Hippocampal formation (tissue), 2 donors: ENCODE results near the gene EVI5.
"Not testable (repeated sequence)": the region's sequence is repeated elsewhere in the genome, so short reads cannot be mapped to it uniquely, and the experiment has no call there.

Source experiments
- DNase-seq, 2 donors: peaks; one replicate each; lab custom pipeline; 2025; lab: John Stamatoyannopoulos, UW

Gene EVI5

GRCh38 chr1:92572520-92572919 lies 212.4 kb downstream of the EVI5 start:
- DNase-seq, result no peak

GRCh38 chr1:92571578-92571977 lies 213.3 kb downstream of the EVI5 start:
- no peak for DNase-seq

GRCh38 chr1:92567211-92567868 lies 217.6 kb downstream of the EVI5 start:
- no peak for DNase-seq

GRCh38 chr1:92563457-92564216 lies 221.3 kb downstream of the EVI5 start:
- no peak for DNase-seq

DNA sequence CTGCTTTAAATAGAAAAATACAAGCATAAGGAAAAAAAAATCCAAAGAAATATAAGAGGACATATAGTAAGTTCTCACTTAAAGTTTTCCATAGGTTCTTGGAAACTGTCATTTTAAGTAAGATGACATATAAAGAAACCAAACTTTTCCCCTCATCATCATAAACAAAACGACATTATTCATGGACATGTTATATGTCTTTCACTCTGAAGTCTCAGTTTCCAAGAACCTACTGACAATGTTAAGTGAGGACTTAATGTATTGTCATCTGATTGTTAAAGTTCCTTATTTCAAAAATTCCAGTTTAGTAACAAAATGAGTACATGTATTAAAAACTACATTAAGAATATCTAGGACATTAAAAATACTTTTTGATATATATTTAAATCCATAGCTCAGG lies 228.6 kb downstream of the EVI5 start:
- no peak for DNase-seq

DNA sequence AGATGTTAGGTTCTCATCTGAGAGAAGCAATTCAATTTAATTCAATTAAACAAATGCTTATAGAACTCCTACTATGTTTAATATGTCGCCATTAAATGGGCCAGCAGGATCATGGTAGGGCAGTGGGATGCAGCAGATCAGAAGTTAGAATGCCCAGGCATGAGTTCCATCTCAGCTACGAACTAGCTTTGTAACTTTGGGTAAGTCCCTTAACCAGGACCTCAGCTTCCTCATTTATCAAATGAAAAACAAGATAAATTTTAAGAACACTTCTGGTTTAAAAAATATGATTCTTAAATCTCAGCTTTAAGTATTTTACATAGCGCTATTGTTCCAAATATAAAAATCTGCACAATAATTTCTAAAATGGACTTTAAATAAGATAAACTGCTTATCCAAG lies 230.7 kb downstream of the EVI5 start:
- DNase-seq, result no peak

GRCh38 chr1:92551916-92552315 lies 233.0 kb downstream of the EVI5 start:
- no peak for DNase-seq

- DNase-seq, result no peak
Measured at GRCh38 chr1:92544756-92545165, 240.1 kb downstream of the EVI5 start.

DNA sequence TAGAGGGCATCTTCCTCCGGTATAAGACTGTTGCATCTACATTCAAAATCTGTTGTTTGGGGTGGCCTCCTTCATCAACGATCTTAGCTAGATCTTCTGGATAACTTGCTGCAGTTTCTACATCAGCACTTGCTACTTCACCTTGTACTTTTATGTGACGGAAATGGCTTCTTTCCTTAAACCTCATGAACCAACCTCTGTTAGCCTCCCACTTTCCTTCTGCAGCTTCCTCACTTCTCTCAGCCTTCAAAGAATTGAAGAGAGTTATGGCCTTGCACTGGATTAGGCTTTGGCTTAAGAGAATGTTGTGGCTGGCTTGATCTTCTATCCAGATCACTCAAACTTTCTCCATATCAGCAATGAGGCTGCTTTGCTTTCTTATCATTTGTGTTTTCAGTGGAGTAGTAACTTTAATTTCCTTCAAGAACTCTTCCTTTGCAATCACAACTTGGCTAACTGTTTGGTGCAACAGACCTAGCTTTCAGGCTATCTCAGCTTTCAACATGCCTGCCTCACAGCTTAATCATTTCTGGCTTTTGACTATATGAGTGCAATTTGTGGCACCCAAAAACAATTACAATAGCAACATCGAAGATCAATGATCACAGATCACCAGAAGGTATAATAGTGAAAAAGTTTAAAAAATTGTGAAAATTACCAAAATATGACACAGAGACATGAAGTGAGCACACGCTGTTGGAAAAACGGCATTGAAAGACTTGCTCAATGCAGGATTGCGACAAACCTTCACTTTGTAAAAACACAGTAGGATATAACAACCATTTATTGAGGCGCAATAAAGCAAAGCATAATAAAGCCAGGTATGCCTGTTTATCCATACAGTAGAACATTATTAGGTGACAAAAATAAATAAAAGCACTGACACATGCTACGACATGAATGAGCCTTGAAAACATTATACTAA lies 241.5 kb downstream of the EVI5 start:
- DNase-seq, result no peak

DNA sequence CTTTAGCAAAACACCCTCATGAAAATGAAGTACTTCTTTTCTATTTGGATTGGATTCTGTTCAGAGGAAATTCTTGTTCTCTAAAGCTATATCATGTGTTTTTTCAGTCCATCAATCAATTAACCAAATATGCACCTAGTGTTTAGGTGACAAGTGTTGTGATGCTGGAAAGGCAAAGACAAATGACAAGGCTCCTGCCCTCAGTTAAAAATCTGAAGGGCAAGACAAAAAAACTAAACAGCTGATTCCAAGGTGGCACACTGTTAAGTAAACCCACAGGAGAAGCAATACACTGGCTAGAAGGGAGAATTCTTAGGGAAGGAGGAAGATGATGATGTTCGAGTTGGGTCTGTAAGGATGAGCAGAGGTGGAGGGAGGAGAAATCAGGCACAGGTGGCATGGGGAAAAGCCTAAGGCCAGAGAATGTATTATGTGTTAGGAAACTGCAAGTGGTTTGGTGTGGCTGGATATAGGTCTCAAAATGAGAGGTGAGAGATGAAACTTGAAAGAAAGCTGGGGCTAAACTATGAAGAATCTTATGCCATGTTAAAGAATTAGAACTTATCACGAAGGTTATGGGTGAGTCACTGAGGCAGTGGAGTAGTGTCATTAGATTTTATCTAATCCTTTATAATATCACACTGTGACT lies 246.4 kb downstream of the EVI5 start:
- DNase-seq, result no peak

- DNase-seq, result no peak
Measured at GRCh38 chr1:92538048-92538412, 246.9 kb downstream of the EVI5 start.

DNA sequence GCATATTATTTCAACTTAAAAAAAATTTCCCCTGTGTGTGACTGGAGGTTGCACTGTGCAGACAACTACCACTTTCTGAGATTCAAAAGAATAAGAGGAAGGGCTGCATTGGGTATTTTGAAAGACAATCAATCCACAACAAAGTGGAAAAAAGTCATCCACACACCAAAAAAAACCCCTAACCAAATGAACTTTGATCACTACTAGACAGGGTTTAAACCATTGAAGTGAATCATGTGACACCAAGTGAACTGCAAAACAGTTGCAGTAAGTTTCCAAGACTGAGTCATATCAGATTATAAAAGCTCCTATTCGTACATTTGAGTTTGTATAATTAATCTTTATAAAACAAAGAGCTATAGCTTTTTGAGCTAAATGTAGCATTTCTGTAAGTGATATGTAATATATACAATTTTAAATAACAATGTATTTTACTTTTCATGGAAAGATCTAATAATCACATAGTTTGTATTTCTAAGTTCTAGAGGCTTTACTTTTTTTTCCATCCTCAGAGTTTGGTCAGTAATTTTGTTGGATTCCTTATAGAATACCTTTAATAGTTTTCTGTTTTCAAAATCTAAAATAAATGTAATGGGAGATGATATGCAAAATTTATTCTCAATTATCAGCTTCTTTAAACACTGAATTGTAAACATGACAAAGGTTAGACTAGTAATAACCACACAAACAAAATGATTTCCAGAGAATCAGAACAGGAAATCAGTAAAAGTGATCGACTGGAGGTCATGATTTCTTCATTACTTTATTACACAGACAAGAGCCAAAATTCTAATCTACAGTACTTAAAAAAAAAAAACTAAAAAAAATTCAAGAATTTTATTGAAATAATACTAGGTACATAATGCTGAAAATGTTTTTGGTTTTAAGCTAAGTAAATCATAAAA lies 247.7 kb downstream of the EVI5 start:
- DNase-seq, result no peak

DNA sequence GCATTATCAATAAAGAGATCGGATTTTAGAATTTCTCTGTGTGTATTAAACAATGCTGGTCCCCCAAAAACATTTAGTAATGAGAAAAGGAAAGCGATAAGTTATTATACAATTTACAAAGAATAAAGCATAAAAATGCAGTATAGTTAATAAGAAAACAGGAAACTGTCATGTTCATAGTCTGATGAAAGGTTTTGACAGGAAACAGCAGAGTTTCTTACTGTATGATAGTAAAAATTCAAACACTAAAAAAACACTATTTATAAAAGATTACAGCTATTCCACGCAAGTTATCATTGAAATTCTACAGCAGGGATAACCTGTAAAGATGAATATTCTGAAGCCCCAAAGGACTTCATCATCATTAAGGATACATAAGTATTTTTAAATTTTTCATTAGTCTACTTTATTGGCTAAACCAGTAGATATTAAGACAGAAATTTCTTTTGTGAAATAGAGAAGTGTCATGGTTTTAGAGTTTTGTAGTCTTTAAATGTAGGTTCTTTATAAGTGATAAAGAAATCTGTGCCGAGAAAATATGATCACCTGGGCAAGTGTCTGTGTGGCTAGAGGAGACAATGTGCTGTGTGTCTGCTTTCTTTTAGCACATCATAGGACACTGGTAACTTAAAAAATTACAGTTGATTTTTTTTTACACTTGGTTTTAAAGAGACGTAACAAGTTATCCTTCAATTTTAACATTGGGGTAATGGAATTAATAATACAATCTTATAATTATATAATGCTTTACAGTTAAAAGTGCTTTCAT lies 248.5 kb downstream of the EVI5 start:
- no peak for DNase-seq

DNA sequence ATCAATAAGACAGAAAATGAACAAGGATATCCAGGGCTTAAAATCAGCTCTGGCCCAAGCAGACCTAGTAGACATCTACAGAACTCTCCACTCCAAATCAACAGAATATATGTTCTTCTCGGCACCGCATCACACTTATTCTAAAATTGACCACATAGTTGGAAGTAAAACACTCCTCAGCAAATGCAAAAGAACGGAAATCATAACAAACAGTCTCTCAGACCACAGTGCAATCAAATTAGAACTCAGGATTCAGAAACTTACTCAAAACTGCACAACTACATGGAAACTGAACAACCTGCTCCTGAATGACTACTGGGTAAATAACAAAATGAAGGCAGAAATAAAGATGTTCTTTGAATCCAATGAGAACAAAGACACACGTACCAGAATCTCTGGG lies 252.5 kb downstream of the EVI5 start:
- DNase-seq, result not testable (repeated sequence)

- not testable (repeated sequence) for DNase-seq
Measured at GRCh38 chr1:92531939-92532338, 253.0 kb downstream of the EVI5 start.

DNA sequence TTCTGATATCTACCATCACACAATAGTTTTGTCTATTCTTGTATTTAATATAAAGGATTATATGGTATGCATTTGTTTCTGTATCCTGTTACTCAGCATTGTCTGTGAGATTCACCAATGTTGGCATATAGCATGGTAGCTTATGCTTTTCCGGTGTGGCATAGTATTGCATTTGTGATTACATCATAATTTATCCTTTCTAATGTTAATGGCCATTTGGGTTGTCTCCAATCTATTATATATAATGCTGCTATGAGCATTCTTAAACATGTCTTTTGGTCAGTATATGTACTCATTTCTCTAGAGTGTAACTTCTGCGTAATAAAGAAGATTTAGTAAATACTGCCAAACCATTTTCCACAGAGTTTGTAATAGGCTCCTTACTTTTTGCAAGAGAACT lies 257.2 kb downstream of the EVI5 start:
- no peak for DNase-seq

DNA sequence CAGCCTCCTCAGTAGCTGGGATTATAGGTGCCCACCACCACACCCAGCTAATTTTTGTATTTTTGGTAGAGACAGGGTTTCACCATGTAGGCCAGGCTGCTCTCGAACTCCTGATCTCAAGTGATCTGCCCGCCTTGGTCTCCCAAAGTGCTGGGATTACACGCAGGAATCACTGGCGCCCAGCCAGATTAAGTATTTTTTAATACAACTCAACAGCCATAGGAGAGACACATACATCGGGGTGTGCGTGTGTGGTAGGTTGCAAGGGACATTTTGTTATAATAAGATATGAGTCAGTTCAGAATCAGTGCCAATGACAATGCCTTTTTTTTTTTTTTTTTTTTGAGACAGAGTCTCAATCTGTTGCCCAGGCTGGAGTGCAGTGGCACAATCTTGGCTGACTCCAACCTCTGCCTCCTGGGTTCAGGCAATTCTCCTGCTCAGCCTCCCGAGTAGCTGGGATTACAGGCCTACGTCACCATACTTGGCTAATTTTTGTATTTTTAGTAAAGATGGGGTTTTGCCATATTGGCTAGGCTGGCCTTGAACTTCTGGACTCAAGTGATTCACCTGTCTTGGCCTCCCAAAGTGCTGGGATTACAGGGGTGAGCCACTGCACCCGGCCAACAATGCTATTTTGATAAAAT lies 259.8 kb downstream of the EVI5 start:
- not testable (repeated sequence) for DNase-seq

DNA sequence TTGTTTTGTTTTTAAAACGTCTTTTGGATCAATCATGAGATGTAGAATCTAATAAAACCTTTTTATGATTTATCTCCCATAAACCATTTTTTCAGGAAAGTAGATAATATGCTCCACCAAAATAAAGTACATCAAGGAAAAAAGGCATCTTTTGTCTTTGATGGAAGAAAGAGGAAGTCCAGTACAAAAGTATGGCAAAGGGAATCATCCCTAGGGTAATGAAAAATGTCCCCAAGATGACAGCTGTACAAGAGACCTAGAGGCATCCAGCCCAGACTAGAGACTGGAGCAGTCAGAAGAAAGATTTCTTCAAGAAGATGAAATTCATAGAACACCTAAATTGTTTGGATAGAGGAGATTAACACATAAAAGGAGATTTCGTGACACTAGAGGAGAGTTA lies 265.9 kb downstream of the EVI5 start:
- no peak for DNase-seq

- no peak for DNase-seq
Measured at GRCh38 chr1:92516574-92516973, 268.3 kb downstream of the EVI5 start.

- no peak for DNase-seq
Measured at GRCh38 chr1:92515796-92516201, 269.1 kb downstream of the EVI5 start.
